ENCODE data around the gene TMEM53.

Gene TMEM53

DNA sequence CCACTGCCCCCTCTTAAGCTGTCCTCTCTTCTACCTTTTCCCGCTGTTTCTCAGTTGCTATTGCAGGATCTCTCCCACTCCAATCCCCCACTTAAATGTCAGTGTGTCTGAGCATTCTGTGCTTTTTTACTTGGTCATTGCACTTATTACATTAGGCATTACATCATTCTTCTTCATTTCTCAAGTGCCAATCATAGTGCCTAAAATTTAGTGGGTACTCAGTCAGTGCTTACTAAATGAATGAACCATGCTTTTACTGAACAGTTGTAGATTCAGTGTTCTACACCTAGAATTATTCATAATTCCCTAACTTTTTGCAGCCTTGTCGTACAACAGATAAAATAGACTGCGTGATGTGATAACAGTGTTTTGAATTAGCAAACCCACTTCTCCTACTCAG, 19.6 kb upstream of the TMEM53 start:
- ChIA-PET POLR2A (interaction anchor here (1.9 kb wide), 1 partner anchor 20 kb away, joined by 5 read pairs; the partner anchor contains the start of genes ARMH1 and TMEM53), CTCF (no interaction called here)
- H3K4me1 ChIP-seq (ENCODE audit: control insufficient read depth, insufficient read depth, low read length), result no peaks in the 10 kb centered on the region
- H3K36me3 ChIP-seq (ENCODE audit: control insufficient read depth in 2 of 2, insufficient read depth in 1 of 2, low read length in 2 of 2), result no peaks in the 10 kb centered on the region
- no peaks in the 10 kb centered on the region for H3K9me3 ChIP-seq (ENCODE audit: control insufficient read depth, insufficient read depth, low read depth, low read length)
- no peak overlapping the region for H3K4me3 ChIP-seq (ENCODE audit: low read depth, low read length)
- no peak overlapping the region for H3K27ac ChIP-seq (ENCODE audit: extremely low read depth, low read depth, low read length)
- TF ChIP-seq ZNF112 (tag by site-specific recombination; IDR thresholded peaks at IDR 0.05), result no peak
- 0 out of 2 replicates have a peak, but pooled peaks have one; percentile 20 for TF ChIP-seq ZNF335 (tag by site-specific recombination; conservative IDR thresholded peaks at IDR 0.05)
- TF ChIP-seq, protein P1, sequence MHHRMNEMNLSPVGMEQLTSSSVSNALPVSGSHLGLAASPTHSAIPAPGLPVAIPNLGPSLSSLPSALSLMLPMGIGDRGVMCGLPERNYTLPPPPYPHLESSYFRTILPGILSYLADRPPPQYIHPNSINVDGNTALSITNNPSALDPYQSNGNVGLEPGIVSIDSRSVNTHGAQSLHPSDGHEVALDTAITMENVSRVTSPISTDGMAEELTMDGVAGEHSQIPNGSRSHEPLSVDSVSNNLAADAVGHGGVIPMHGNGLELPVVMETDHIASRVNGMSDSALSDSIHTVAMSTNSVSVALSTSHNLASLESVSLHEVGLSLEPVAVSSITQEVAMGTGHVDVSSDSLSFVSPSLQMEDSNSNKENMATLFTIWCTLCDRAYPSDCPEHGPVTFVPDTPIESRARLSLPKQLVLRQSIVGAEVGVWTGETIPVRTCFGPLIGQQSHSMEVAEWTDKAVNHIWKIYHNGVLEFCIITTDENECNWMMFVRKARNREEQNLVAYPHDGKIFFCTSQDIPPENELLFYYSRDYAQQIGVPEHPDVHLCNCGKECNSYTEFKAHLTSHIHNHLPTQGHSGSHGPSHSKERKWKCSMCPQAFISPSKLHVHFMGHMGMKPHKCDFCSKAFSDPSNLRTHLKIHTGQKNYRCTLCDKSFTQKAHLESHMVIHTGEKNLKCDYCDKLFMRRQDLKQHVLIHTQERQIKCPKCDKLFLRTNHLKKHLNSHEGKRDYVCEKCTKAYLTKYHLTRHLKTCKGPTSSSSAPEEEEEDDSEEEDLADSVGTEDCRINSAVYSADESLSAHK (tag by site-specific recombination; IDR thresholded peaks at IDR 0.05), result no peak
- TF ChIP-seq ZNF138 (tag by site-specific recombination; IDR thresholded peaks at IDR 0.05; ENCODE audit: borderline replicate concordance), result no peak
- TF ChIP-seq ZNF777 (tag by site-specific recombination; IDR thresholded peaks at IDR 0.05; ENCODE audit: borderline replicate concordance), result no peak
- TF ChIP-seq HOXA7 (CRISPR knock-in tag; IDR thresholded peaks at IDR 0.05; ENCODE audit: borderline replicate concordance), result no peak
- TF ChIP-seq ZNF404 (tag by site-specific recombination; IDR thresholded peaks at IDR 0.05), result no peak
- TF ChIP-seq FEZF1 (tag by site-specific recombination; IDR thresholded peaks at IDR 0.05), result no peak
- TF ChIP-seq ZFHX2 (tag by site-specific recombination; conservative IDR thresholded peaks at IDR 0.05), result 0 out of 2 replicates have a peak, but pooled peaks have one; percentile 8
- no peak for TF ChIP-seq ZNF426 (tag by site-specific recombination; IDR thresholded peaks at IDR 0.05)
- no peak for TF ChIP-seq ZNF221 (tag by site-specific recombination; IDR thresholded peaks at IDR 0.05; ENCODE audit: borderline replicate concordance)
- TF ChIP-seq ZNF768 (tag by site-specific recombination; IDR thresholded peaks at IDR 0.05), result no peak
- TF ChIP-seq, protein P2, sequence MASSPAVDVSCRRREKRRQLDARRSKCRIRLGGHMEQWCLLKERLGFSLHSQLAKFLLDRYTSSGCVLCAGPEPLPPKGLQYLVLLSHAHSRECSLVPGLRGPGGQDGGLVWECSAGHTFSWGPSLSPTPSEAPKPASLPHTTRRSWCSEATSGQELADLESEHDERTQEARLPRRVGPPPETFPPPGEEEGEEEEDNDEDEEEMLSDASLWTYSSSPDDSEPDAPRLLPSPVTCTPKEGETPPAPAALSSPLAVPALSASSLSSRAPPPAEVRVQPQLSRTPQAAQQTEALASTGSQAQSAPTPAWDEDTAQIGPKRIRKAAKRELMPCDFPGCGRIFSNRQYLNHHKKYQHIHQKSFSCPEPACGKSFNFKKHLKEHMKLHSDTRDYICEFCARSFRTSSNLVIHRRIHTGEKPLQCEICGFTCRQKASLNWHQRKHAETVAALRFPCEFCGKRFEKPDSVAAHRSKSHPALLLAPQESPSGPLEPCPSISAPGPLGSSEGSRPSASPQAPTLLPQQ (tag by site-specific recombination; IDR thresholded peaks at IDR 0.05), result 0 out of 2 replicates have a peak, but pooled peaks have one; percentile 37
- no peak for TF ChIP-seq MEIS1 (CRISPR knock-in tag; IDR thresholded peaks at IDR 0.05; ENCODE audit: borderline replicate concordance)
- no peak for TF ChIP-seq ZNF596 (tag by site-specific recombination; IDR thresholded peaks at IDR 0.05)
- no peak for TF ChIP-seq OVOL3 (tag by site-specific recombination; IDR thresholded peaks at IDR 0.05)
- TF ChIP-seq ZNF558 (tag by site-specific recombination; IDR thresholded peaks at IDR 0.05), result no peak
- TF ChIP-seq, protein P3, sequence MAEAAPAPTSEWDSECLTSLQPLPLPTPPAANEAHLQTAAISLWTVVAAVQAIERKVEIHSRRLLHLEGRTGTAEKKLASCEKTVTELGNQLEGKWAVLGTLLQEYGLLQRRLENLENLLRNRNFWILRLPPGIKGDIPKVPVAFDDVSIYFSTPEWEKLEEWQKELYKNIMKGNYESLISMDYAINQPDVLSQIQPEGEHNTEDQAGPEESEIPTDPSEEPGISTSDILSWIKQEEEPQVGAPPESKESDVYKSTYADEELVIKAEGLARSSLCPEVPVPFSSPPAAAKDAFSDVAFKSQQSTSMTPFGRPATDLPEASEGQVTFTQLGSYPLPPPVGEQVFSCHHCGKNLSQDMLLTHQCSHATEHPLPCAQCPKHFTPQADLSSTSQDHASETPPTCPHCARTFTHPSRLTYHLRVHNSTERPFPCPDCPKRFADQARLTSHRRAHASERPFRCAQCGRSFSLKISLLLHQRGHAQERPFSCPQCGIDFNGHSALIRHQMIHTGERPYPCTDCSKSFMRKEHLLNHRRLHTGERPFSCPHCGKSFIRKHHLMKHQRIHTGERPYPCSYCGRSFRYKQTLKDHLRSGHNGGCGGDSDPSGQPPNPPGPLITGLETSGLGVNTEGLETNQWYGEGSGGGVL (tag by site-specific recombination; IDR thresholded peaks at IDR 0.05), result peak; percentile 37; the same call in 1 of the 2 replicates
- TF ChIP-seq ZNF830 (tag by site-specific recombination; IDR thresholded peaks at IDR 0.05; ENCODE audit: low read depth), result no peak
- TF ChIP-seq, protein P4, sequence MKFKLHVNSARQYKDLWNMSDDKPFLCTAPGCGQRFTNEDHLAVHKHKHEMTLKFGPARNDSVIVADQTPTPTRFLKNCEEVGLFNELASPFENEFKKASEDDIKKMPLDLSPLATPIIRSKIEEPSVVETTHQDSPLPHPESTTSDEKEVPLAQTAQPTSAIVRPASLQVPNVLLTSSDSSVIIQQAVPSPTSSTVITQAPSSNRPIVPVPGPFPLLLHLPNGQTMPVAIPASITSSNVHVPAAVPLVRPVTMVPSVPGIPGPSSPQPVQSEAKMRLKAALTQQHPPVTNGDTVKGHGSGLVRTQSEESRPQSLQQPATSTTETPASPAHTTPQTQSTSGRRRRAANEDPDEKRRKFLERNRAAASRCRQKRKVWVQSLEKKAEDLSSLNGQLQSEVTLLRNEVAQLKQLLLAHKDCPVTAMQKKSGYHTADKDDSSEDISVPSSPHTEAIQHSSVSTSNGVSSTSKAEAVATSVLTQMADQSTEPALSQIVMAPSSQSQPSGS (tag by site-specific recombination; IDR thresholded peaks at IDR 0.05; ENCODE audit: low read depth), result peak; percentile 80
- TF ChIP-seq, protein P5, sequence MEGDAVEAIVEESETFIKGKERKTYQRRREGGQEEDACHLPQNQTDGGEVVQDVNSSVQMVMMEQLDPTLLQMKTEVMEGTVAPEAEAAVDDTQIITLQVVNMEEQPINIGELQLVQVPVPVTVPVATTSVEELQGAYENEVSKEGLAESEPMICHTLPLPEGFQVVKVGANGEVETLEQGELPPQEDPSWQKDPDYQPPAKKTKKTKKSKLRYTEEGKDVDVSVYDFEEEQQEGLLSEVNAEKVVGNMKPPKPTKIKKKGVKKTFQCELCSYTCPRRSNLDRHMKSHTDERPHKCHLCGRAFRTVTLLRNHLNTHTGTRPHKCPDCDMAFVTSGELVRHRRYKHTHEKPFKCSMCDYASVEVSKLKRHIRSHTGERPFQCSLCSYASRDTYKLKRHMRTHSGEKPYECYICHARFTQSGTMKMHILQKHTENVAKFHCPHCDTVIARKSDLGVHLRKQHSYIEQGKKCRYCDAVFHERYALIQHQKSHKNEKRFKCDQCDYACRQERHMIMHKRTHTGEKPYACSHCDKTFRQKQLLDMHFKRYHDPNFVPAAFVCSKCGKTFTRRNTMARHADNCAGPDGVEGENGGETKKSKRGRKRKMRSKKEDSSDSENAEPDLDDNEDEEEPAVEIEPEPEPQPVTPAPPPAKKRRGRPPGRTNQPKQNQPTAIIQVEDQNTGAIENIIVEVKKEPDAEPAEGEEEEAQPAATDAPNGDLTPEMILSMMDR (tag by site-specific recombination; IDR thresholded peaks at IDR 0.05), result no peak
- TF ChIP-seq, protein P6, sequence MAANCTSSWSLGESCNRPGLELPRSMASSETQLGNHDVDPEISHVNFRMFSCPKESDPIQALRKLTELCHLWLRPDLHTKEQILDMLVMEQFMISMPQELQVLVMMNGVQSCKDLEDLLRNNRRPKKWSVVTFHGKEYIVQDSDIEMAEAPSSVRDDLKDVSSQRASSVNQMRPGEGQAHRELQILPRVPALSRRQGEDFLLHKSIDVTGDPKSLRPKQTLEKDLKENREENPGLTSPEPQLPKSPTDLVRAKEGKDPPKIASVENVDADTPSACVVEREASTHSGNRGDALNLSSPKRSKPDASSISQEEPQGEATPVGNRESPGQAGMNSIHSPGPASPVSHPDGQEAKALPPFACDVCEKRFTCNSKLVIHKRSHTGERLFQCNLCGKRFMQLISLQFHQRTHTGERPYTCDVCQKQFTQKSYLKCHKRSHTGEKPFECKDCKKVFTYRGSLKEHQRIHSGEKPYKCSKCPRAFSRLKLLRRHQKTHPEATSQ (tag by site-specific recombination; IDR thresholded peaks at IDR 0.05), result no peak
- TF ChIP-seq, protein P7, sequence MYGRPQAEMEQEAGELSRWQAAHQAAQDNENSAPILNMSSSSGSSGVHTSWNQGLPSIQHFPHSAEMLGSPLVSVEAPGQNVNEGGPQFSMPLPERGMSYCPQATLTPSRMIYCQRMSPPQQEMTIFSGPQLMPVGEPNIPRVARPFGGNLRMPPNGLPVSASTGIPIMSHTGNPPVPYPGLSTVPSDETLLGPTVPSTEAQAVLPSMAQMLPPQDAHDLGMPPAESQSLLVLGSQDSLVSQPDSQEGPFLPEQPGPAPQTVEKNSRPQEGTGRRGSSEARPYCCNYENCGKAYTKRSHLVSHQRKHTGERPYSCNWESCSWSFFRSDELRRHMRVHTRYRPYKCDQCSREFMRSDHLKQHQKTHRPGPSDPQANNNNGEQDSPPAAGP (tag by site-specific recombination; IDR thresholded peaks at IDR 0.05), result no peak
- TF ChIP-seq ZNF248 (tag by site-specific recombination; IDR thresholded peaks at IDR 0.05), result no peak
- no peak for TF ChIP-seq EGR2 (tag by site-specific recombination; IDR thresholded peaks at IDR 0.05; ENCODE audit: low read depth)
- no peak for TF ChIP-seq ZNF132 (tag by site-specific recombination; IDR thresholded peaks at IDR 0.05; ENCODE audit: borderline replicate concordance)
- TF ChIP-seq GFI1B (tag by site-specific recombination; IDR thresholded peaks at IDR 0.05), result no peak
- no peak for TF ChIP-seq ZNF146 (tag by site-specific recombination; IDR thresholded peaks at IDR 0.05)

Data from HEK293 (cell line).